ENCODE data around the gene TOX4. TPM values are rescaled to one million over a fixed set of nuclear protein-coding genes. Genes with fewer than 3 reads are reported as not detected.
A peak's percentile ranks its signal among the peaks of the same experiment; 100 is the strongest.

TOX4 gene
- total and polyA plus RNA-seq, 10 donors = 9.9 to 70.8 (median 49.8) TPM

DNA sequence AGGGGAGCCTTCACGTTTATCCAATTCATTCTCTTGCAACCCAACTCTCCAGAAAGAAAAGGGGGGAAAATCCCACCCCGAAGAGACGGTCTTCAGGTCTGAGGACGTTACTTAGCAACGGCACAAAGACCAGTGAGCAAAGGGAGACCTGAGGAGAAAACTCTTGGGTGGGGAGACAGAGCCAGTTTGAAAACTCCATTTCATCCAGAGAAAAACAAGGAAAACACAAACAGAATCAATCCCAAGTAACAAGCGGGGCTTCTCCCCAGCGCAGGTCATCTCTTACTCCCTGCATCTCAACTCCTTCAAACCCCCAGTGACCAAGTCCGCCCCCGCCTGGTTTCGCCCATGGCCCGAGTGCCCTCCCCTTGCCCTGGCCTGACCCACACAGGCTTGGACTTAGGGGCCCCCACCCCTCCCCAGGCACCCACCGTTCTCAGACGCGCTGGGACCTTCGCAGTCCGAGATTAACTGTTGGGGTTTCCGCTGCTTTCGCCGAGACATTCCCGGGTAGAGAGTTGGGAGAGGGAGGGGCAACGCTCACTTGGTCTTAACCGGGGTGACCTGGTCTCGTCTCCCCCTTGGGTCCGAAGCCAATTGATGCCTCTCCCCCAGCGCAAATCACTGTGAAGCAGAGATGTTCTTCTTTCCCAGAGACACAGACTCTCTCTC, 59.6 kb downstream of the TOX4 start:
- intact Hi-C loops (cut with DNase I; ENCODE audit: low total_unique reads) = no loop called here
- H3K4me1 ChIP-seq = peaks cover 0 to 12% (median 0%) of the 10 kb centered on the region in 6 donors
- H3K27me3 ChIP-seq (replicated peaks in 1 of 7) = peaks cover 0 to 94% (median 29%) of the 10 kb centered on the region in 7 donors
- DNase-seq = no peak
- H3K4me3 ChIP-seq = peak overlapping the region in 3 of 8 donors; percentile 6 to 41 (median 33)
- TF ChIP-seq POLR2A (IDR thresholded peaks at IDR 0.05) (no peak), CTCF (IDR thresholded peaks at IDR 0.05 in 8 of 11, conservative IDR thresholded peaks at IDR 0.05 in 3 of 11) (no peak), POLR2AphosphoS5 (IDR thresholded peaks at IDR 0.05) (no peak)
- H3K9me3 ChIP-seq = no peaks in the 10 kb centered on the region
- WGBS, 5 donors = 8 to 14% (median 11%) methylated on average over 25 of the region's 25 CpGs
- H3K36me3 ChIP-seq = no peaks in the 10 kb centered on the region
- H3K27ac ChIP-seq = no peak overlapping the region

DNA sequence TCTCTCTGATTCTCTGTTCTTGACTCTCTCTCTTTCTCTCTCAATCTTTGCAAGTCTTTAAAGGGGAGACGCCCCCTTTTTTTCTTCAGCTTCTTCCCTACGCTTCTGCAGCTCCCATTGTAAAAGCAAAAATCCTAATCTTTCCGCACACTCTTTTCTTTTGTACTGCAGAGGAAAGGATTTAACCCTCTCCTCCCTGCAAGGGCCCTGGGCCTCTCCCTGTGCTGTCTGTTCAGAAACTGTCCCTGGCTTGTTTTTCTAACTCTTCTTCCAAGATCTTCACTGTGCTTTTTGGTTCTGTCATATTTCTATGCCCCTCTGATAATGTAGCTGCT, 60.1 kb downstream of the TOX4 start:
- TF ChIP-seq CTCF (IDR thresholded peaks at IDR 0.05 in 8 of 11, conservative IDR thresholded peaks at IDR 0.05 in 3 of 11) (no peak), POLR2AphosphoS5 (IDR thresholded peaks at IDR 0.05) (no peak), POLR2A (IDR thresholded peaks at IDR 0.05) (no peak)
- DNase-seq = no peak
- H3K36me3 ChIP-seq = no peaks in the 10 kb centered on the region
- peaks cover 0 to 96% (median 29%) of the 10 kb centered on the region in 7 donors for H3K27me3 ChIP-seq (replicated peaks in 1 of 7)
- 16 to 29% (median 28%) methylated on average over 3 of the region's 3 CpGs for WGBS, 5 donors
- H3K9me3 ChIP-seq = no peaks in the 10 kb centered on the region
- no peak overlapping the region for H3K27ac ChIP-seq
- peak overlapping the region in 3 of 8 donors; percentile 6 to 41 (median 33) for H3K4me3 ChIP-seq
- intact Hi-C loops (cut with DNase I; ENCODE audit: low total_unique reads) = no loop called here
- H3K4me1 ChIP-seq = peaks cover 0 to 12% (median 0%) of the 10 kb centered on the region in 6 donors

DNA sequence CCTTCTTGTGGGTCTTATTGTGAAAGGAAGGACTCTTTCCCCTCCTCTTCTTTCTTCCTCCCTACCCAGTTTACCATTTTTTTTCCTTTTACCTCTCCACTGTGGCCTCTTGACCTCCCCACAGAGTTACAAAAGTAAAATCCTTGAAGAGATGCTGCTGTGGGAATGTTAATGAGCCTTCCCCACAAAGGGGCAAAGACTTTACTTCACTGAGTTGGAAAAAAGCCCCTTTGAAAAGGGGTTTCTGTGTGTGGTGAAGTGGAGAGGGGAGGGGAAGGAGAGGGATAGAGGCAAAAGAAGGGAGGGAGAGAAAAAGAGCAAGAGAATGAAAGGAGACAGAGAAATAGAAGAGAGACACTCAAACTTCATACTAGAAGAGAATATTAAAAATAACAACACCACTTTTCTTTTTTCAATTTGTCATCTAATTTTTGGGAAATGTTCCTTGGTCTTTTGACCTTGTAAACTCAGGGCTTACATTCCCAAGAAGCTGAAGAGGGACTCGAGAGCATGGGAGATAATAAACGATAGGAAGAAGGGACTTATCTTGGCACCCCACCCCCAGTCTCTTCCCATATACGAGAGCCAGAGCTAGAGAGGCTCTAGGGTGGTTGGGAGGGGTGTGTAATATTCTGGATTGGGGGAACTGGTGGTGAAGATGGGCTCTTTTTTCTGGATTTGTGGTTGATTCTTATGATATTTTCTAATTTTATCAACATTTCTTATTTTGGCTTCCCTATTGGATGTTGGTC, 62.4 kb downstream of the TOX4 start:
- H3K27me3 ChIP-seq (replicated peaks in 1 of 7) = peaks cover 0 to 79% (median 29%) of the 10 kb centered on the region in 7 donors
- no peak overlapping the region for H3K27ac ChIP-seq
- H3K4me3 ChIP-seq = no peak overlapping the region
- TF ChIP-seq POLR2A (IDR thresholded peaks at IDR 0.05) (no peak), CTCF (IDR thresholded peaks at IDR 0.05 in 8 of 11, conservative IDR thresholded peaks at IDR 0.05 in 3 of 11) (no peak), POLR2AphosphoS5 (IDR thresholded peaks at IDR 0.05) (no peak)
- 31 to 47% (median 45%) methylated on average over 3 of the region's 3 CpGs for WGBS, 5 donors
- H3K36me3 ChIP-seq = no peaks in the 10 kb centered on the region
- no peaks in the 10 kb centered on the region for H3K9me3 ChIP-seq
- DNase-seq = no peak
- H3K4me1 ChIP-seq = peaks cover 0 to 12% (median 0%) of the 10 kb centered on the region in 6 donors
- intact Hi-C loops (cut with DNase I; ENCODE audit: low total_unique reads) = no loop called here

- intact Hi-C loops (cut with DNase I; ENCODE audit: low total_unique reads) = no loop called here
- 88 to 93% (median 89%) methylated on average over 9 of the region's 9 CpGs for WGBS, 5 donors
- Histone ChIP-seq H3K27me3 (replicated peaks in 1 of 7) (peaks cover 0 to 57% (median 17%) of the 10 kb centered on the region in 7 donors), H3K4me3 (no peak overlapping the region), H3K27ac (no peak overlapping the region), H3K4me1 (peaks cover 0 to 10% (median 0%) of the 10 kb centered on the region in 6 donors), H3K36me3 (no peaks in the 10 kb centered on the region), H3K9me3 (no peaks in the 10 kb centered on the region)
- no peak for TF ChIP-seq POLR2AphosphoS5 (IDR thresholded peaks at IDR 0.05)
- no peak for DNase-seq
These were observed 64.5 kb downstream of the TOX4 start for GRCh38 chr14:21541413-21542074.
